AG04449 (cell line): ENCODE results near the gene TANGO6.

Experiments used
- CTCF ChIA-PET: fragments of 350-600 bp; formaldehyde crosslinking; extraction: SDS; loops from one replicate; lab custom pipeline; 2021; ENCODE audit warnings: antibody characterized with exemption; lab: Yijun Ruan, JAX
- POLR2A ChIA-PET: fragments of 400-600, 350-600 bp; formaldehyde crosslinking; extraction: SDS; loops from one replicate; lab custom pipeline; 2020; ENCODE audit warnings: antibody characterized with exemption, inconsistent platforms; lab: Yijun Ruan, JAX
- DNase-seq: peaks from one replicate; pipeline ENCODE4 v3.0.0-alpha.2; 2010; ENCODE audit warnings: low read depth, low spot score
- H3K4me3 ChIP-seq: 2 replicates; pipeline ENCODE4 v1.5.1; 2011; ENCODE audit warnings: low read depth, mild to moderate bottlenecking, control low read depth, low read length
- TF ChIP-seq, protein P1 (sequence below): IDR thresholded peaks from one replicate; pipeline ENCODE4 v1.5.1; 2011; ENCODE audit warnings: mild to moderate bottlenecking, moderate library complexity, low read length, control low read depth, inconsistent platforms; ENCODE audit not compliant: insufficient read depth; ENCODE audit errors: missing control alignments

TANGO6 gene

DNA sequence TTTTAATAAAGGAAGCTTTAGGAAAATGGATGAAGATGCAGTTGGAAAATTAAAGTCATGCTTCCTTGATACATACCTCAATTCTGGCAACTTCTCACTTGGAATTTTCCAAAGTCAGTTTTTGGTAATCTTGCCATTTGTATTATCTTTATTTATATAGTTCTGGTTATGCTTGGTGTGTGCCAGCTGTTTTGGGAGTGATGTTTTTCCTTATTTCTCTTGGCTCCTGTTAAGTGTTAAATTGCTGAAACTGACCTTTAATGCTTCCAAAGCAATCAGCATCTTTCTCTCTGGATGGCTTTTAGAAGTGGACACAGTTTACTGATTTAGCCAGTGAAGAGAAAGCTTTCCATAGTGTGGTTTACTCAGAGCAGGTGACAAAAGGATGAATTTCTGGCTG, 192.0 kb downstream of the TANGO6 start:
- POLR2A ChIA-PET = no interaction called here
- DNase-seq = no peak

GRCh38 chr16:69036399-69037091, 193.2 kb downstream of the TANGO6 start:
- ChIA-PET POLR2A (no interaction called here), CTCF (interaction anchor here (2.2 kb wide), 1 partner anchor 21 kb away, joined by 5 read pairs; no protein-coding TSS in a partner anchor)
- DNase-seq = no peak
- no peak overlapping the region for H3K4me3 ChIP-seq
- TF ChIP-seq, protein P1, sequence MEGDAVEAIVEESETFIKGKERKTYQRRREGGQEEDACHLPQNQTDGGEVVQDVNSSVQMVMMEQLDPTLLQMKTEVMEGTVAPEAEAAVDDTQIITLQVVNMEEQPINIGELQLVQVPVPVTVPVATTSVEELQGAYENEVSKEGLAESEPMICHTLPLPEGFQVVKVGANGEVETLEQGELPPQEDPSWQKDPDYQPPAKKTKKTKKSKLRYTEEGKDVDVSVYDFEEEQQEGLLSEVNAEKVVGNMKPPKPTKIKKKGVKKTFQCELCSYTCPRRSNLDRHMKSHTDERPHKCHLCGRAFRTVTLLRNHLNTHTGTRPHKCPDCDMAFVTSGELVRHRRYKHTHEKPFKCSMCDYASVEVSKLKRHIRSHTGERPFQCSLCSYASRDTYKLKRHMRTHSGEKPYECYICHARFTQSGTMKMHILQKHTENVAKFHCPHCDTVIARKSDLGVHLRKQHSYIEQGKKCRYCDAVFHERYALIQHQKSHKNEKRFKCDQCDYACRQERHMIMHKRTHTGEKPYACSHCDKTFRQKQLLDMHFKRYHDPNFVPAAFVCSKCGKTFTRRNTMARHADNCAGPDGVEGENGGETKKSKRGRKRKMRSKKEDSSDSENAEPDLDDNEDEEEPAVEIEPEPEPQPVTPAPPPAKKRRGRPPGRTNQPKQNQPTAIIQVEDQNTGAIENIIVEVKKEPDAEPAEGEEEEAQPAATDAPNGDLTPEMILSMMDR = no peak

More for the DNA sequence above, 192.0 kb downstream of the TANGO6 start:
- no peak overlapping the region for H3K4me3 ChIP-seq
- CTCF ChIA-PET = interaction anchor here (0.7 to 2.8 kb wide), 4 partner anchors 9 to 20 kb away, joined by 3 to 8 read pairs (median 4); no protein-coding TSS in a partner anchor
- TF ChIP-seq, protein P1 = no peak

DNA sequence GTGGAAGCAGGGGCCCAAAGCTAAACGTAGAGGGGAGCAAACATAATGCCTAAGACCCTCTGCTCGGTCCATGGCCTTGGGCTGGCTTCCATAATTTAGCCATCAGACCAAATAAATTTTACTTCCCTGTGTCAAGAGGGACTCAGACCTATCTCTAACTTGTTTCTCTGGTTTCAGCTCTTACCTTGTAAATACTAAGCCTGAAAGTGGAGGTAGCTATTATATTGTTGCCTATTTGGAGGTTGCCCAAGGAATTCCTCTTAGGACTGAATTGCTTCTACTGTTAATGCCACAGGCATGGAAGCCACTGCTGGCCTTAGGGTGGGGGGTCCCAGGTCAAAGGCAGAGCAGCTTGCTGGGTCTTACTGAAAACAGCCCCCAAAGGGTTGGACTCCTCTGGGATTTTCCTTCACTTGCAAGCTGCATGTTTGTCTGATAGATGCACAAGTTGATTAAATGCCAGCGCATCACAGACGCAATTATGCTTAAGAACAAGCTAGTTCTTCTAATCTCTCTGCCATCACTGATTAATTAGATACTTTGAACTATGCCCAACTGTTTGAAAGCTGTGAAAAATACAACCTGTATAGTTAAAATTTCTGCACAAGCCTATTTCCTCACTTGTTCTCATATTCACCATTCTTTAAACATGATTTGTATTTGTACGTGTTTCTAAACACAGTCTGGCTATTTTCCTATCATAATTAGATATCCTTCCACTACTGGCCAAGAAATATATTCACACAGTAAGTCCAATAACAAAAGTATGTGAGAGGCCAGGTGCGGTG, 194.2 kb downstream of the TANGO6 start:
- TF ChIP-seq, protein P1 = no peak
- no peak for DNase-seq
- POLR2A ChIA-PET = no interaction called here
- H3K4me3 ChIP-seq = no peak overlapping the region
- CTCF ChIA-PET = no interaction called here

GRCh38 chr16:69039333-69039941, 196.1 kb downstream of the TANGO6 start:
- TF ChIP-seq, protein P1 = no peak
- no peak overlapping the region for H3K4me3 ChIP-seq
- POLR2A ChIA-PET = no interaction called here
- CTCF ChIA-PET = interaction anchor here (0.9 kb wide), 1 partner anchor 8 kb away, joined by 3 read pairs; no protein-coding TSS in a partner anchor
- DNase-seq = no peak

DNA sequence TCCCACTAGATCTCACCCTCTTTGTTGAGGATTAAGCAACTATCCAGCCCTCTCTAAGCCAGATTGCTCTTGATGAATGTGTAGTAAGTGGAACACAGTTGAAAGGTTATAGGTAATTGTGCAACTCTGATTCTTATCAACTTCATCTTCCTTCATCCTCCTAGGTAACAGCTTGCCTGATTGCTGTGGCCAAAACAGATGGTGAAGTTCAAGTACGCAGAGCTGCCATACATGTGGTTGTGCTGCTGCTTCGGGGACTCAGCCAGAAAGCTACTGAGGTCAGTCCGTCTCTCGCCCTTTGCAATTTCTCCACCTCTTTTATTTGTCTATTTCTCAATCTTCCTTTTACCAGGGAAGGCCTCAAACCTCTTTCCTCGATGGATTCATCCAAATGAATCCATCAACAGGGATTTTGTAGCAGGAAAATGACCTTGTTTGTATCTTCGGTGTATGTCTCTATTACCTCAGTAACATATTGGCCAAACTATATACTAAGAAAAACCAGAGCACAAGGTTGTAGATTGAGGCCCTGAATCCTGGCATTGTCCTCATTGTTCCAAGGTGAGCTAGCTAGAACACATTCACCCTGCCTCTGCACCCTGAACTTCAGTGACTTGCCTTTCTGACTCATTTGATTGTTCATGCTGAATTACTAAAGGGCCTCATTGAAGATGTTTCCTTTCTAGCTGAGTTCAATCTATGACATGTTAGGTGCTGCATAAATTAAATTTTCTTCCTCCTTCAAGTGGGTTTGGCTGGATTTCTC, 197.0 kb downstream of the TANGO6 start:
- TF ChIP-seq, protein P1 = no peak
- H3K4me3 ChIP-seq = no peak overlapping the region
- POLR2A ChIA-PET = no interaction called here
- no peak for DNase-seq
- CTCF ChIA-PET = interaction anchor here (0.5 to 0.9 kb wide), 2 partner anchors 9 to 36 kb away, joined by 3 read pairs; no protein-coding TSS in a partner anchor
